ENCODE results near the gene TPST1. TPM values are rescaled to one million over a fixed set of nuclear protein-coding genes. Genes with fewer than 3 reads are reported as not detected.

TPST1 gene
- total and polyA plus RNA-seq, 2 experiments from 2014 or later, result 21.1 to 24.8 TPM

DNA sequence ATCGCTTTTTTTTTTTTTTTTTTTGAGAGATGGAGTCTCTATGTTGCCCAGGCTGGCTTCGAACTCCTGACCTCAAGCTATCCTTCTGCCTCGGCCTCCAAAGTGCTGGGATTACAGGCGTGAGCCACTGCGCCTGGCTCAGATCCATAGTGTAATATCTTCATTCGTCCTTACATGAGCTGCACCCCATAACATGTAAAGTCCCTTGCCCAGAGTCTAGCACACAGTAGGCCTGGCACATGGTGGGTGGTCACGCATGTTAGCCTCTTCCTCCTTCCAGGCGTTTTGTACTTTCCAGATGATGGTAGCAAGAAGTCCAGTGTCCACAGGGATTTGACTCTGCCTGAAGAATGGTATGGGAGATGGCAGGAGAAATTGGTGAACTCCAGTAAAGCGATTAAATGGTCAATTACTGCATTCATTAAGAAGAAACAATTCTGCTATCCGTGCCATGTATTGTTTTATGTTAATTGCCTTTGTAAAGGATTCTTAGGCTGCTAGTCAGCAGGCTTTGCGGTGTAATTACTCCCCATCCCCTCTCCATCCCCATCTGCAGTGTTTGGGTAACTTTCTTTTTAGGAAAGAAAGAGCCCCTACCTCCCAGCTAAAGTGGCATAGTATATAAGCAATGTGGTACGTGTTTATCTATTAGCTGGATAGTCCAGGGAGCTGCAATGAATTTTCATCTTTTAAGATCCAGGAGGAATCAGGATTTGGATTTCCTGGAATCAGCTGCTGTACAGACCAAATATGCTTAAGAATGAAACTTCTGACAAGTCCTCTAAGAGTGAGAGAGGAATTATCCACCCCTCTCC lies 1.2 kb downstream of the TPST1 start:
- H3K4me3 ChIP-seq, result peak overlapping the region; percentile 83
- no peak overlapping the region for H3K27ac ChIP-seq
- DNase-seq (ENCODE audit: low read depth in 1 of 2, low spot score in 1 of 2), result peak in 1 of 2 donors; percentile 15
- H3K27me3 ChIP-seq, result no peaks in the 10 kb centered on the region
- no peaks in the 10 kb centered on the region for H3K4me1 ChIP-seq (ENCODE audit: low read depth)
- TF ChIP-seq CTCF (IDR thresholded peaks at IDR 0.05; ENCODE audit: low read depth, low read length), result no peak
- no peaks in the 10 kb centered on the region for H3K9me3 ChIP-seq (ENCODE audit: low read depth)
- no peaks in the 10 kb centered on the region for H3K36me3 ChIP-seq

DNA sequence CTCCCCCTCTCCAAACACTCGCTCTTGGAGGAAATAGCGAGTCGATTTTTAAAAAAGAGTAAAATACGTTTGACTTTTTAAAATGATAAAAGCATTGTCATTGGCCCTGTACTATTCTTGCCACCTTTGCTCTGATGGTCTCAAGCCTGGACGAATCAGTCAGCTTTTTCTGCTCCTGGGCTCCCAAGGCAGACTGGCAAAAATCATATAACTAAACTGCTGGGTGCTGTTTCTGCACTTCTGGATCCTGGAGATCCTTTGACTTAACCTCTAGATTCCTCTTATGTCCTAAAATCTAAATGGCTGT lies 1.8 kb downstream of the TPST1 start:
- no peak overlapping the region for H3K27ac ChIP-seq
- DNase-seq (ENCODE audit: low read depth in 1 of 2, low spot score in 1 of 2), result no peak
- H3K4me3 ChIP-seq, result no peak overlapping the region
- H3K9me3 ChIP-seq (ENCODE audit: low read depth), result no peaks in the 10 kb centered on the region
- TF ChIP-seq CTCF (IDR thresholded peaks at IDR 0.05; ENCODE audit: low read depth, low read length), result no peak
- no peaks in the 10 kb centered on the region for H3K4me1 ChIP-seq (ENCODE audit: low read depth)
- H3K27me3 ChIP-seq, result no peaks in the 10 kb centered on the region
- H3K36me3 ChIP-seq, result no peaks in the 10 kb centered on the region

GRCh38 chr7:66207540-66207939 lies 2.4 kb downstream of the TPST1 start:
- no peaks in the 10 kb centered on the region for H3K4me1 ChIP-seq (ENCODE audit: low read depth)
- no peak overlapping the region for H3K27ac ChIP-seq
- DNase-seq (ENCODE audit: low read depth in 1 of 2, low spot score in 1 of 2), result no peak
- no peak for TF ChIP-seq CTCF (IDR thresholded peaks at IDR 0.05; ENCODE audit: low read depth, low read length)
- H3K9me3 ChIP-seq (ENCODE audit: low read depth), result no peaks in the 10 kb centered on the region
- H3K4me3 ChIP-seq, result no peak overlapping the region
- no peaks in the 10 kb centered on the region for H3K36me3 ChIP-seq
- H3K27me3 ChIP-seq, result no peaks in the 10 kb centered on the region

GRCh38 chr7:66211429-66211828 lies 6.3 kb downstream of the TPST1 start:
- Histone ChIP-seq H3K4me1 (ENCODE audit: low read depth) (no peaks in the 10 kb centered on the region), H3K4me3 (no peak overlapping the region), H3K36me3 (no peaks in the 10 kb centered on the region), H3K9me3 (ENCODE audit: low read depth) (no peaks in the 10 kb centered on the region), H3K27me3 (no peaks in the 10 kb centered on the region), H3K27ac (no peak overlapping the region)
- DNase-seq (ENCODE audit: low read depth in 1 of 2, low spot score in 1 of 2), result peak in 1 of 2 donors; percentile 60
- TF ChIP-seq CTCF (IDR thresholded peaks at IDR 0.05; ENCODE audit: low read depth, low read length), result no peak

- no peak overlapping the region for H3K4me3 ChIP-seq
- H3K36me3 ChIP-seq, result no peaks in the 10 kb centered on the region
- no peak for DNase-seq (ENCODE audit: low read depth in 1 of 2, low spot score in 1 of 2)
These were observed 8.5 kb downstream of the TPST1 start for GRCh38 chr7:66213637-66214036.

More at GRCh38 chr7:66213637-66214036, 8.5 kb downstream of the TPST1 start:
- Histone ChIP-seq H3K9me3 (ENCODE audit: low read depth) (no peaks in the 10 kb centered on the region), H3K4me1 (ENCODE audit: low read depth) (no peaks in the 10 kb centered on the region), H3K27ac (no peak overlapping the region), H3K27me3 (no peaks in the 10 kb centered on the region)
- no peak for TF ChIP-seq CTCF (IDR thresholded peaks at IDR 0.05; ENCODE audit: low read depth, low read length)

Measured in cardiac muscle cell (in vitro differentiated cells and primary cell).